ENCODE measurements around the gene HRAS.
"Not testable (repeated sequence)": the region's sequence is repeated elsewhere in the genome, so short reads cannot be mapped to it uniquely, and the experiment has no call there.

Gene HRAS

DNA sequence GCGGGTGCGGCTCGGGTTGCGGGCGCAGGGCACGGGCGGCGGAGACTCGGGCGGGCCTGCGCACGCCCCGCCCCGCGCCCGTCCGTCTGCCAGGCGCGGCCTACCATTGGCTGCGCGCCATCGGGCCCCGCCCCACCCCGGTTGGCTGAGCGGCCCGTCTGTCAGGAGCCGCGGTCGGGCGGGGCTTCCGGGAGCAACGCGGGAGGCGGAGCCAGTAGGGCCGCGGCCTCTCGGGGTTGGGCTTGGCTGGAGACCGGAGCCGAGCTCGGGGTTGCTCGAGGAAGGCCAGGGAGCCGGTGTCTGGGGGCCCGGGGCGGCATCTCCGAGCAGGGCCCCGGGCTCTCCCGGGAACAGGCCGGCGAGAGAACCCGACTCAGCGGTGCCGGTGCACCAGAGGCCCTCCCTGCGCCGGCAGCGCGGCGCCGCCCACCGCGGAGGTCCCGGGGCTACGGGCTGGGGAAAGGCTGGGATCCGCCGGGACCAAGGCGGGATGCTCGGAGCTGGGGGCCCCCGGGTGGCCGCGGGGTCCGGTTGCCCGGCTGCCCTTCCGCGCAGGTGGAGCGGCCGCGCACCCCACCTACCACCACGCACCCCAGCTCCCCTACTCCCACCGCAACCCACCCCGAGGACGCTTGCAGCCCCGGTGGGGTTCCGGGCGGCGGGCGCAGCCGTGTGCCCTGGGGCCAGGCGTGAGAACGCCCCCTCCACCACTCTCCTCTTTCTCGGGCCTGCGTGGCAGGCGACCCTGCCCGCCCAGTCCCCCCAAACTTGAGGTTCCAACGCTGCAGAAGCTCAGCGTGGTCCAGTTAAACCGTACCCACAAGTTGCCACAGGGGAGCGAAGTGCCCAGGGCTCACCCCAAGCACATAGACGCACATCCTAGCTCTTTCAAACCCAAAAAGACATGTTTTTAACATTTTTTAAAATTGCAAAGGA, at the start of gene HRAS:
Gene HRAS, minus strand, starts transcription at position 58 of the 936 bp plus-strand sequence.
- DNase-seq (ENCODE audit: low read depth, low spot score), result peak; percentile 95

DNA sequence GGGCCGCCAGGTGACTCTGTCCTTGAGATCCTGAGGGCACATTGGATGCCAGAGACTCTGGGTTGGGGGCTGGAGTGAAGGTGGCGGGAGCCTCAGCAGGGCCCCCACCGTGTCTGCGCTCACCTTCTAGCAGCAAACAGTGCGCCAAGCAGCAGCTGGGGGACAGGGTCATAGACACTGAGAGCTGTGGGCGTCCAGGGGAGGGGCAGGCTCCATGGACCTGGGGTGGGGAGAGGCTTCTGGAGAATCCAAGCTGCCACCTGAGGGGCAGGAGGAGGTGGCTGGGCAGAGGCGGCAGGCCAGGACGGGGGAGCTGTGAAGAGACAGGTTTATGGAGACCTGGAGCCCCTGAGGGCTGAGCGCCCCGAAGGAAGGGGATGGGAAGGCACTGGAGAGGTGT, 48.9 kb upstream of the HRAS start:
- DNase-seq (ENCODE audit: low read depth, low spot score), result no peak

DNA sequence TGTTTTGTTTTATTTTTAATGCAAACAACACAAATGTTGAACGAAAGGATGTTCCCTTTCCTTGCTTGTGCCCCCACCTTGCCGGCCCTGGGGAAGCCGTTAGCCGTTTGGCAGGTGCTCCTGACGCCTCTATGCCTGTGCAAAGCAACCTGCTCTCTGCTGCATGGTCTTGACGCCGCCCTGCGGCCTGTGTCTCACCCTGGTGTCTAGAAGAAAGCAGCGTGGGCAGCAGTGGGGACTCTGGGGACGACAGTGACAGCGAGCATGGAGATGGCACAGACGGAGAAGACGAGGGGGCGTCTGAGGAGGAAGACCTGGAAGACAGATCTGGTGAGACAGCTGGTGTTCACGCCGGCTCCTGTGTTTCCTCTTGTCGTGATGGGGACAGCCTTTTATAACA, 46.4 kb upstream of the HRAS start:
- no peak for DNase-seq (ENCODE audit: low read depth, low spot score)

DNA sequence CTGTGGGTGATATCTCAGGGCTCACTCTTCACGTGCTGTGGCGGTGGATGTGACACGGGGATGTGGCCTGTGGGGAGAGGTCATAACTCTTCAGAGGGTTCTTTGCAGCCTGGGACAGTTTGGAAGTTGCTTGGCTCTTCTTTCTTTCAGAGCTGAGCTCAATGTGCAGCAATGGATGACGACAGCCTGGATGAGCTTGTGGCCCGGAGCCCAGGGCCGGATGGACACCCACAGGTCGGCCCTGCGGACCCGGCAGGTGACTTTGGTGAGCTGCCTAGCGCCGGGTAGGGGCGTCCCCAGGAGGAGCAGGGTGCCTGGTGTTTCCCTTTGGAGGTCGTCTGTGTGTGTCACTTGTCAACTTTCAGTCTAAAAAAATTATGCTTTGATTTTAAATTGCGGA, 46.0 kb upstream of the HRAS start:
- no peak for DNase-seq (ENCODE audit: low read depth, low spot score)

DNA sequence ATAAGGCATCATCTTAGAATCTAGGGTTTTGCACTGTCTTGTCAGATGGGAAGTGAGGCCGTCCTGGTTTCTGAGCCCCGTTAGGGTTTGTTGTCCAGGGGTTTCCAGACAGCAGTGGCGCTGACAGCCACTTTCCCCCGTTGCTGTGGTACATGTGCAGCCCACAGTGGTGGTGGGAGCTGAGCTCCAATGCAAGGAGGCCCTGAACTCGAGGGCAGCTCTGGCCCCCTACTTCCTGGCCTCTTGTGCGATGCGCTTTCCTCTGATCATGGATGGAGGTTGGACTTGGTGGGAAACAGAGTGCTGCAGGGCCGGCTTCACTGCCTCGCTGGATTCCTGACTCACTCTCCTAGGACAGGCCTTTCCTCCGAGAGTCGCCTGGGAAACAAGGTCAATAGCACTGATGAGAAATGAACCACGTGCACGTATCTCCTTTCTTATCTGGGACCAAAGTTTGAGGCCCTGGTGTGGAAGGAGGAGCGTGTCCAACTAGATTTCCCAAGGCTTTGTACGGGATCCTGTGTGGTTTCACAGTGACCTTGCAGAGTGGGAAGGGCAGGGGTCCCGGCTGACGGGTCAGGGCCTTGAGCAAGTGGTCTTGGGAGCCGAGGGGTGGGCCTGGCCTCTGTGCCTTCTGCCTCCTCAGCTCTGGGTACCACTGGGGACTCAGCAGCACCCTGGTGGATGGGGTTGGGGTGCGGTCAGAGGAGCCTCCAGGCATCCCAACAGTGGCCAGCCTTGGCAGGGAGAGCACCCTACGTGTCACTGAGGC, 44.6 kb upstream of the HRAS start:
- DNase-seq (ENCODE audit: low read depth, low spot score), result no peak

DNA sequence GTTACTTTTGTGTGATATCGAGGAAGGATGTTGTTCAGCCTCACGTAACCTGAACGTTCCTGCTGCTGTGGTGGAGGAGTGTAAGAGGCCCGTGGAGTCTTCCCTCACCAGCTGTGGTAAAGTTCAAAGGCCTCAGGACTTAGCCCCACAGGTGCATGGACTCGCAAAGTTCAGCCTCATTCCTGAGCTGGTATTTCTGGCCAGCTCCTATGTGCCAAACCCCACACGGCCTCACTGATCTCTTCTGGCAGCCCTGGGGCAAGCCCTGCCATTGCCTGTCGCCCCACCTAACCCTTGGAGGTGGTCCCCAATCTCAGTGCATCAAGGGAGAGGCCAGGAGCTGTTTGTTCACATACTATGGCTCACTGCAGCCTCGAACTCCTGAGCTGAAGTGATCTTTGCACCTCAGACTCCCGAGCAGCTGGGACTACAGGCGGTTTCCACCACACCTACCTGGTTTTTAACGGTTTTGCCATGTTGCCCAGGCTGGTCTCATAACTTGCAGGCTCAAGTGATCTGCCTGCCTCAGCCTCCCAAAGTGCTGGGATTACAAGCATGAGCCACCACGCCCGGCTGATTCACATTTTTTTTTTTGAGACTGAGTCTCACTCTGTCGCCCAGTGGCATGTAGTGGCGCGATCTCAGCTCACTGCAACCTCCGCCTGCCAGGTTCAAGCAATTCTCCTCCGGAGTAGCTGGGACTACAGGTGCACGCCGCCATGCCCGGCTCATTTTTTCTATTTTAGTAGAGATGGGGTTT, 43.1 kb upstream of the HRAS start:
- no peak for DNase-seq (ENCODE audit: low read depth, low spot score)

DNA sequence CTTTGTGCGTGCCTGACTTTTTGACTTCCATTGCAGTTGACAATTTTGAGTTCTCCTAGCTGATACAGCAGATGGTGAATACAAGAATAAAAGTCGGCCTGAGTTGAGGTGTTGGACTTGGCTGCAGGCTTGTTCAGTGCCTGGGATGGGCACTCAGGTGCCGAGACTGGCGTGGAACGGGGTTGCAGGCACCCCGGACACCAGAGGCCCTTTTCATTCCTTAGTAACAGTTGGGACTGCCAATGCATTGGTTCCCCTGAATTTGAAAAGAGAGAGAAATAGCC, 42.2 kb upstream of the HRAS start:
- no peak for DNase-seq (ENCODE audit: low read depth, low spot score)

DNA sequence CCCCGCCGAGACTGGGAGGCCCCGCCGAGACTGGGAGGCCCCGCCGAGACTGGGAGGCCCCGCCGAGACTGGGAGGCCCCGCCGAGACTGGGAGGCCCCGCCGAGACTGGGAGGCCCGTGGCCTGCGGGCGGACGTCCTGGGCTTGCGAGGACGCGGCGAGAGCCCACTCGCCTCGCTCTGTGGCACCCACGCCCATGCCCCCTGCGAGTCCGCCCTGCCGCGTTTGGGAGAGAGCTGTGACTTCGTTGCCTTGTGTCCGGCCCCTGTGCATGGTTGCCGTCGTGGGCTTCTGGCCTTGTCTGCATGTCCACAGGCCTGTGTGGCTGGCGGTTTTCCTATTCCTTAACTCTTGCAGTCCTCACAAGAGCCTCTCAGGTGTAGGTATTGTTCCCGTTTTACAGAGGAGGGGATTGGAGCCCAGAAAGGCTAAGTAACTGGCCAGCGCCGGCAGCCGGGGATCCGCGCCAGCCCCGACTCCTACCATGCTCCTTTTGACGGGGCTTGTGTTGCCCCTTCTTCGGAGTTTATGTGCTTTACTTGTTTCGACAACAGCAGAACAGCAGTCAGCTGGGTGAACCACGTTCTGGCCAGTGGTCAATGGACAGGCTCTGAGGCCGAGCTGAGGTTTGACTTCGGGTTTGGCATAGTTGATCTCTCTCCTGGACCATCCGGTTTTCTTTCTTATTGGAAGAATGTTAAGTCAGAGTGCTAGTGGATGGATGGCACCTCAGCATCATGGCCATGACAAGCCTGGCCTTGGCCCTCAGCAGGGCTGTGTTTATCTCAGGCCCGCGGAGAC, 41.6 kb upstream of the HRAS start:
- no peak for DNase-seq (ENCODE audit: low read depth, low spot score)

DNA sequence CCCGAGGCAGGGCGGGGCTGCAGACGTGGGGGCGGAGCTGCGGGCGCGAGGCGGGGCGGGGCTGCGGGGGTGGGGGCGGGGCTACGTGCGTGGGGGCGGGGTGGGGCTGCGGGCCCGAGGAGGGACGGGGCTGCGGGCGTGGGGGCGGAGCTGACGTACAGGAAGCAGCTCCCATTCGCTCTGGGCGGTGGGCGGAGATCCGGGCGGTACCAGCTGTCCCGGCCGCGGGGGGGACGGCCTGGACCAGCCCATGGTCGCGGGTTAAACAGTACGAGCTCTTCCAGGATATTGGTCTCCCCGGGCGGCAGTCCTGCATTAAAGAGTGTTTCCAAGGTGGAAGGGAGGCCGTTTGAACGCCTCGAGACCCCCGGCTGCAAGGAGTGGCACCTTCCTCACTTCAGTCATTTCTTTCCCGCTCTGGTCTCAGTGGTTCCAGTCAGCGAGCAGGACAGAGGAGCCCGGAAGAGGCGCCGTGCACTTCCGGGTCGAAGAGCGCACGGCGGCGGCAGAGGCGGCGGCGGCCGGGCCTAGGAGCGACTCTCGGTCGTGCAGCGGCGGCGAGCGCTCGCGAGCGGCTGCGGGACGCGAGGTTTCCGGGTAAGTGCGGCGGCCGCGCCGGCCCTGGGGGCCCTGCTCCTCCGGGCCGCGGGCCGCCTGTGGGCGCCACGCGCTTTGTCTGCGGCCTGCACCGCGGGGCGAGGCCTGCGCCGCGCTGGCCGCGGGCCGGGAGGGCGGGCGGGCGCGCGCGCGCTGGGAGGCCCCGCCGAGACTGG, 40.8 kb upstream of the HRAS start, which contains the start of gene PHRF1:
Gene PHRF1, plus strand, starts transcription at position 475 of the 773 bp plus-strand sequence. CDS start 5,043 bp downstream, outside the sequence.
- peak; percentile 95 for DNase-seq (ENCODE audit: low read depth, low spot score)

DNA sequence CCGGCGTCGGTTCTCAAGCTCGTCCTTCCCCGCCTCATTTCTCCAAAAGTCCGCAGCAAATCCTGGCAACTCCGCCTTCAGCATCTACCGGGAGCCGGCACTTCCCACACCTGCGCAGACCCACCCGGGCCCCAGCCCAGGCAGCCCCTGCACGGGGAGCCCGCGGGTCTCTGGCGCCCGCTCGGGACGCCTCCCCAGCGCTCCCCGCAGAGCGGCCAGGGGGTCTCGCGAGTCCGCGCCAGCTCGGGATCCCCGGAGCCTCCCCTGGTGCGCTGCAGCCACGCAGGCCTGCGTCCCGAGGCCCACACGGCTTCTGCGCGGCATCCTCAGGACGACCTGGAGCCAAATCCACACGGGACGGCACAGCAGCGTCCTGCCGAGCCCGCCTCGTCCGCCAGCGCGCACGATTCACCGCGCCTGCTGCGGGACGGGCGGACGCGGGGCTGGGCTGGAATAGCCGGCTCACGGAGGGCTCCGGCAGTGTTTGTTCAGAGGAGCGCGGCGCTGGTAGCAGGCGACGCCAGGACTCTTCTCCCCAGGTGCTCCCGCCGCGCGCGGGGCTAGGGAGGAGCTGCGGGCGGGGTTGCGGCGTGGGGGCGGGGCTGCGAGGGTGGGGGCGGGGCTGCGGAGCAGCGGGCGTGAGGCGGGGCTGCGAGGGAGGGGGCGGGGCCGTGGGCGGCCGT, 40.1 kb upstream of the HRAS start:
- peak; percentile 74 for DNase-seq (ENCODE audit: low read depth, low spot score)

DNA sequence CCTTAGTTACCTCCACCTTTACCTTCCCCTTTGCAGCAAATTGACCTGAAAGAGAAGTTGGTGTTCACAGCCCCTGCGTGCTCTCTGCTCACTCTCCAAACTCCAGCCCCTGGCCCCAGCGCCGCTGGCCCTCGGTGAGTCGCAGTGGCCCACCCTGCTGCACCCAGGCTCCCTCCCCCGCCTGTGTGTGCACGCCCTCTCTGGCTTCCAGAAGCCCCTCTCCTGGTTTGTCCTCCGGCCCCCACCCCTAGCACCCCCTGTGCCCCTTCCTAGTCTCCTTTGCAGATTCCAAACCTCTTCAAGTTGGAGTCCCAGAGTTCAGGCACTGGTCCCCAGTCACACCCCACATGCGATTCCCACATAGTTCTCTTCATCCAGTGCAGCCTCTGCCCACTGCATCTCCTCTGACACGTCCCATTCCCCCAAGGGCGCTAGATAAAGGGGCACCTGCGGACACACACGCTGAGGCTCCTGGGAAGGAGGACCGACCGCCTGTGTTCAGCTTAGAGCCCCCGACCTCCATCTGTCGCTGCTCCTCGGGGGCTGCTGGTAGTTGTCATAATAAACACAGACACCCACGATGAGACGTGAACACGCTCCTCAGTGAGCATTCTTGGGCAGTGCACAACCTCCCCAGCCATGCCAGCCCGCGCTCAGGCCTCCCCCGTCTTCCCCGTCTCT, 39.4 kb upstream of the HRAS start:
- no peak for DNase-seq (ENCODE audit: low read depth, low spot score)

DNA sequence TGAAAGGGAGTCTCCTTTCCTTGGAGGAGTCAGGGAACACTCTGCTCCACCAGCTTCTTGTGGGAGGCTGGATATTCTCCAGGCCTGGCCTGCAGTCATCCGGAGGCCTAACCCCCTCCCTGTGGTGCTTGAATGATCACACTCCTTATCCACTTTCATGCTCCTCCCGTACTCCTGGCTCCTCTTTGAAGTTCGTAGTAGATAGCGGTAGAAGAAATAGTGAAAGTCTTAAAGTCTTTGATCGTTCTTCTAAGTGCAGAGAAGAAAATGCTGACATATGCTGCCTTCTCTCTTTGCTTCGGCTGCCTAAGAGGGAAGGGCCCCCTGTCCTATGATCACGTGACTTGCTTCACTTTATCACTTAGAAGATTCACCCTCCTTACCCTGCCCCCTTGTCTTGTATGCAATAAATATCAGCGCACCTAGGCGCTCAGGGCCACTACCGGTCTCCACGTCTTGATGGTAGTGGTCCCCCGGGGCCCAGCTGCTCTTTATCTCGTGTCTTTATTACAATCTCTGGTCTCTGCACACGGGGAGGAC, 38.7 kb upstream of the HRAS start:
- not testable (repeated sequence) for DNase-seq (ENCODE audit: low read depth, low spot score)

DNA sequence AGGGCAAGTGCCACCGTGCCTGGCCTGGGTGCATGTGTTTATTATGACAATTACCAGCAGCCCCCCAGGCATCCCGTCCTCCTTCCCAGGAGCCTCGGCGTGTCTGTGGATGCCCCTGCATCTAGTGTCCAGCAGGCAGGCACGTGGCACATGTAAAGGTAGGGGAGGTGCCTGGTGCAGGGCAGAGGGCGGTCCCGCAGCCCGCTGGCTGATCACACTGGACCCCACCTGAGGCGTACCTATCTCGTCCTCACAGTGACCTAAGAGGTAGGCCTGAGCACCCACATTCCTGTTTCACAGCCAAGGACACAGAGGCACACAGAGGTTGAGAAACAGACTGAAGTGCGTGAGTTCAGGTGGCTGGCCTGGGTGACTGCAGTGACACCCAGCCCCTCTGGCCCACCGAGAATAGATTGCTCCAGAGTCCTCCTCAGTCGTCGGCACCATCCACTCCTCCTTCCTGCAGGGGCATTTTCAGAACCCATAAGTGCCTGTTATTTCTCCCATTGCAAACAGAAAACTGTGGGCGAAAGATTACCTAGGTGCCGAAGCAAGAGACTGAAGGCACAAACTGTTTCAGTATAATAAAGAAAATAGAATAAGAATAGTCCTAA, 37.9 kb upstream of the HRAS start:
- no peak for DNase-seq (ENCODE audit: low read depth, low spot score)

DNA sequence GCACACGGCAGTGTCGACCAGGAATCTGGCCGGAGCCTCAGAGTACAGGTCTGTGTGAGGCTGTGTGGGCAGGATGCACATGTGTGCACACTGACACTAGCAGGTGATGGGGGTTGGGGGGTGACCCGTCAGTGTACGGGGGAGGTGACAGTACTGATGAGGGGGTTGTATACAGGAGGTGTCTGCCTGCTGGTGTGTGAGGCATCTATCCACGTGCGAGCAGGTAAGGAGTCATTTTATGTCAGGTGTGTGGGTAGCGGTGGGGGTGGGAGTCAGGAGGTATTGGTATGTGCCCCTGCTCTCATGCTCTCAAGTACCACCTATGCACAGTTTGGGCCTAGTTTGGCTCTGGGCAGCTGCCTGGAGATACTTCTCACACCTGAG, 36.4 kb upstream of the HRAS start:
- DNase-seq (ENCODE audit: low read depth, low spot score), result no peak

DNA sequence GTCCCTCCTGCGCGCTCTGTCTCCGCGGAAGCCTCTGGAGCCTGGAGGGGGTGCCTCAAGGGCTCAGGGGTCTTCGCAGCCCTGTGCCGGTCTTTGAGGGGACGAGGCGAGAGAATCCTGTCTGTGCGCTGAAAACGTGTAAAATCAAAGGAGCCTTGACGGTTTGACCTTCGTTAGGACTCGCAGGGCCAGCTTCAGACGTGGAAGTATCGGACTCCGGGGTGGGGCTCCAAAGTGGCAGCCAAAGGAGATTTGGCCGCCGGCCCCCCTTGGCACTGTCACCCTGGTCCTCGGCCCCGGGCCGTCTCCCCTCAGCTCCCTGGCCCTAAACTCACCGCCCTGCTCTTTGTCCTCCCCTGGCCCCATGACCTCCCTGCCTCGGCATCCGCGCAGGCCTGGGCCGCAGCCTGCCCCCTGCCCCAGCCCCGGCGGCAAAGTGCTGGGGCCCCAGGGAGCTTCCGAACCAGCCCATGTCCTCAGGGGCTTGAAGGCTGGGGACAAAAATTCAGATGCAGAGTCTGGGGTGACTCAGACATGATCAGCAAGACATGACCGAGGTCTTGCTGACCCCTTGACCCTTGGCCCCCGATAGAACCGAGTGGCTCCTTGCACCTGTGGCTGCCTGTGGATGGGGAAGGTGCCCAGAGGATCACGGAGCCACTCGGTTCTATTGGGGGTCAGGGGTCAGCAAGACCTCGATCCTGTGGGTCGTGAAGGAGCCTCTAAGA, 33.9 kb upstream of the HRAS start:
- no peak for DNase-seq (ENCODE audit: low read depth, low spot score)

DNA sequence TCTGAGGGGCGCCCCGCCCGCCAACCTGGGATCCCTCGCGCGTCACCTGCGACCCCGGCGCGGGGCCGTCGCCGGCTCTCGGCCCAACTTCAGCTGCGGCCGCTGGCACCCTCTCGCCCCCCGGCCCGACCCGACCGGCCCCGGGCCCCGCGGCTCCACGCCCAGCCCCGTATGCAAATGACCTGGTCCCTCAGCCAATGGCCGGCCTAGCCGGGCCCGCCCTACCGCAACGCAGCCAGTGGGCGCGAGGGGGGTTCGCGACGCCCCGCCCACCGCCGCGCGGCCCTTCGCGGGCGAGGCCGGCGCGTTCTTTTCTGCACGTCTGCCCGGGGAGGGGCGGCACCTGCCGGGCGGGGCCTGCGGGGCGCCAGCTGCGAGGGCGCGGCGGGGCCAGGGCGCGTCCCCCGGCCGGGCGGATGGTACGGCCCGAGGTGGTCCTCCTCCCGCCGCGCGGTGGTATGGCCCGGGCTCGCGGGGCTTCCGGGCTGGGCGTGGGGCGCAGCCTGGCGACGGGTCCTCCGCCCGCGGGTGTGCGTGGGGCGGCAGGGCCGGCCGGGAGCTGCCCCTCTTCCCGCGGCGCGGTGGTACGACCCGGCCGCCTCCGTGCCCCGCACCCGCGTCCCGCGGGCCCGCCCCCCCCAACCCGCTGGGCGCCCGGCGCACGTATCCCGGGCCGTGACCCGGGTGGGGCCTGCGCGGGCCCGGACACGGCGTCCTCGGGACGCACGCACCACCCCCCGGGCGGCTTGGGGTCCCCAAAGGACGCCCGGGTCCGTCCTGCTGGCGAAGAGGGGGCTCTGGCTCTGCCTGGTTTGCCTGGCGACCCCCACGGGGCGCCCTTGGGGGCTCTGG, 33.2 kb upstream of the HRAS start:
- peak; percentile 96 for DNase-seq (ENCODE audit: low read depth, low spot score)

Data from ELF-1 (cell line).